Measurements from ENCODE around the gene PAXX. TPM values are rescaled to one million over a fixed set of nuclear protein-coding genes. Genes with fewer than 3 reads are reported as not detected.

Gene PAXX
- total RNA-seq, 1 experiment from 2014 or later: 64.0 TPM

GRCh38 chr9:136990242-136990911 lies 1.8 kb upstream of the PAXX start:
- TF ChIP-seq SIN3A (IDR thresholded peaks at IDR 0.05; ENCODE audit: borderline replicate concordance, insufficient read depth, low read depth, low read length) (no peak), CTCF (IDR thresholded peaks at IDR 0.05) (no peak), TCF7L2 (IDR thresholded peaks at IDR 0.05; ENCODE audit: low read depth, low read length) (no peak), POLR2AphosphoS5 (IDR thresholded peaks at IDR 0.05; ENCODE audit: low read depth, low read length) (no peak), REST (IDR thresholded peaks at IDR 0.05; ENCODE audit: insufficient read depth in 1 of 2, low read depth in 2 of 2, low read length in 1 of 2) (no peak)
- ChIA-PET POLR2A (no interaction called here), CTCF (no interaction called here)
- in situ Hi-C loops (cut with HindIII; ENCODE audit: low pct_unique_long_range_greater_than_20kb, low sequenced_read_pairs): no loop called here
- Histone ChIP-seq H3K4me1 (ENCODE audit: control insufficient read depth, insufficient read depth, low read length) (peaks cover 7% of the 10 kb centered on the region; the same call in 1 of the 2 replicates), H3K9me3 (ENCODE audit: control insufficient read depth, insufficient read depth, low read depth, low read length) (no peaks in the 10 kb centered on the region), H3K36me3 (ENCODE audit: control insufficient read depth, insufficient read depth, low read length) (no peaks in the 10 kb centered on the region; the same call in 1 of the 2 replicates), H3K27ac (ENCODE audit: low read length) (peak overlapping the region; percentile 77), H3K4me3 (ENCODE audit: low read depth in 2 of 2, low read length in 2 of 2) (no peak overlapping the region), H3K27me3 (ENCODE audit: control insufficient read depth, insufficient read depth, low read length) (no peaks in the 10 kb centered on the region)
- ATAC-seq (no peak), DNase-seq (ENCODE audit: low read depth, low spot score) (no peak)
- no TSS peak for BruUV-seq (replicated peaks)
- intact Hi-C loops (cut with micrococcal nuclease; ENCODE audit: unreplicated experiment): no loop called here

- Histone ChIP-seq H3K9me3 (ENCODE audit: control insufficient read depth, insufficient read depth, low read depth, low read length) (no peaks in the 10 kb centered on the region), H3K27ac (ENCODE audit: low read length) (peak overlapping the region; percentile 71), H3K4me3 (ENCODE audit: low read depth in 2 of 2, low read length in 2 of 2) (peak overlapping the region; percentile 68 to 78), H3K4me1 (ENCODE audit: control insufficient read depth, insufficient read depth, low read length) (peaks cover 17% of the 10 kb centered on the region), H3K27me3 (ENCODE audit: control insufficient read depth, insufficient read depth, low read length) (no peaks in the 10 kb centered on the region), H3K36me3 (ENCODE audit: control insufficient read depth, insufficient read depth, low read length) (no peaks in the 10 kb centered on the region; the same call in 1 of the 2 replicates)
- ChIA-PET CTCF (no interaction called here), POLR2A (no interaction called here)
- ATAC-seq (no peak), DNase-seq (ENCODE audit: low read depth, low spot score) (no peak)
- intact Hi-C loops (cut with micrococcal nuclease; ENCODE audit: unreplicated experiment): no loop called here
- in situ Hi-C loops (cut with HindIII; ENCODE audit: low pct_unique_long_range_greater_than_20kb, low sequenced_read_pairs): no loop called here
- BruUV-seq (replicated peaks): TSS peak; percentile 99
- TF ChIP-seq REST (IDR thresholded peaks at IDR 0.05; ENCODE audit: insufficient read depth in 1 of 2, low read depth in 2 of 2, low read length in 1 of 2) (no peak), CTCF (IDR thresholded peaks at IDR 0.05) (no peak), SIN3A (IDR thresholded peaks at IDR 0.05; ENCODE audit: borderline replicate concordance, insufficient read depth, low read depth, low read length) (no peak), POLR2AphosphoS5 (IDR thresholded peaks at IDR 0.05; ENCODE audit: low read depth, low read length) (no peak), TCF7L2 (IDR thresholded peaks at IDR 0.05; ENCODE audit: low read depth, low read length) (no peak)
Observed at GRCh38 chr9:136992819-136993369, 672 bp downstream of the PAXX start.

Measured in Panc1 (cell line).